ENCODE data around the gene FMN2.

GRCh38 chr1:240242601-240243144, 151.0 kb downstream of the FMN2 start:
- TF ChIP-seq CTCF (conservative IDR thresholded peaks at IDR 0.05 in 1 of 2, IDR thresholded peaks at IDR 0.05 in 1 of 2; ENCODE audit: extremely low read depth in 1 of 2, insufficient read depth in 1 of 2, low read depth in 1 of 2, low read length in 2 of 2) (no peak), EZH2 (IDR thresholded peaks at IDR 0.05; ENCODE audit: borderline replicate concordance, low read length) (no peak)
